Measurements from ENCODE around the gene COBL. TPM values are rescaled to one million over a fixed set of nuclear protein-coding genes. Genes with fewer than 3 reads are reported as not detected.

Gene COBL
- 0.59 TPM for polyA plus RNA-seq (2013, experiment 1 of 2)
- 1.4 TPM for polyA plus RNA-seq (2013, experiment 2 of 2)

- 5% methylated on average over 39 to 67 of the region's 94 CpGs for WGBS, 2 experiments (ENCODE audit: insufficient coverage in 2 of 2)
- H3K27ac ChIP-seq (ENCODE audit: low read depth, low read length, severe bottlenecking): no peak within 1 kb of the TSS
Observed at GRCh38 chr7:51316666-51317581, at the start of gene COBL. Gene COBL (minus strand): TSS chr7:51316809. CDS start chr7:51316633, 176 bp downstream.

GRCh38 chr7:51366172-51366728, 49.6 kb upstream of the COBL start:
- WGBS, 2 experiments (ENCODE audit: insufficient coverage in 2 of 2): 74 to 89% methylated on average over 7 of the region's 7 CpGs
- H3K4me3 ChIP-seq (ENCODE audit: extremely low read depth, insufficient read depth, low read length, poor library complexity, severe bottlenecking): no peak overlapping the region
- no peaks in the 10 kb centered on the region for H3K9me3 ChIP-seq (ENCODE audit: control insufficient read depth, low read length)
- no peaks in the 10 kb centered on the region for H3K4me1 ChIP-seq (ENCODE audit: control insufficient read depth, insufficient read depth, low read length, poor library complexity, severe bottlenecking)
- no peak overlapping the region for H3K27ac ChIP-seq (ENCODE audit: low read depth, low read length, severe bottlenecking)
- no peaks in the 10 kb centered on the region for H3K36me3 ChIP-seq (ENCODE audit: control insufficient read depth, insufficient read depth, low read length)

More at GRCh38 chr7:51316666-51317581, at the start of gene COBL:
- Histone ChIP-seq H3K4me1 (ENCODE audit: control insufficient read depth, insufficient read depth, low read length, poor library complexity, severe bottlenecking) (no peaks in the 10 kb centered on the region), H3K36me3 (ENCODE audit: control insufficient read depth, insufficient read depth, low read length) (no peaks in the 10 kb centered on the region), H3K4me3 (ENCODE audit: extremely low read depth, insufficient read depth, low read length, poor library complexity, severe bottlenecking) (peak within 1 kb of the TSS; percentile 42), H3K9me3 (ENCODE audit: control insufficient read depth, low read length) (no peaks in the 10 kb centered on the region)

- no peaks in the 10 kb centered on the region for H3K36me3 ChIP-seq (ENCODE audit: control insufficient read depth, insufficient read depth, low read length)
- no peaks in the 10 kb centered on the region for H3K9me3 ChIP-seq (ENCODE audit: control insufficient read depth, low read length)
- no peak overlapping the region for H3K27ac ChIP-seq (ENCODE audit: low read depth, low read length, severe bottlenecking)
- WGBS, 2 experiments (ENCODE audit: insufficient coverage in 2 of 2): 95 to 96% methylated on average over 5 to 6 of the region's 6 CpGs
- H3K4me1 ChIP-seq (ENCODE audit: control insufficient read depth, insufficient read depth, low read length, poor library complexity, severe bottlenecking): no peaks in the 10 kb centered on the region
- H3K4me3 ChIP-seq (ENCODE audit: extremely low read depth, insufficient read depth, low read length, poor library complexity, severe bottlenecking): no peak overlapping the region
Observed at GRCh38 chr7:51357821-51358220, 41.2 kb upstream of the COBL start.

GRCh38 chr7:51356849-51357516, 40.4 kb upstream of the COBL start:
- WGBS, 2 experiments (ENCODE audit: insufficient coverage in 2 of 2): 91 to 96% methylated on average over 10 to 11 of the region's 12 CpGs
- Histone ChIP-seq H3K4me1 (ENCODE audit: control insufficient read depth, insufficient read depth, low read length, poor library complexity, severe bottlenecking) (no peaks in the 10 kb centered on the region), H3K27ac (ENCODE audit: low read depth, low read length, severe bottlenecking) (no peak overlapping the region), H3K4me3 (ENCODE audit: extremely low read depth, insufficient read depth, low read length, poor library complexity, severe bottlenecking) (no peak overlapping the region), H3K9me3 (ENCODE audit: control insufficient read depth, low read length) (no peaks in the 10 kb centered on the region), H3K36me3 (ENCODE audit: control insufficient read depth, insufficient read depth, low read length) (no peaks in the 10 kb centered on the region)

GRCh38 chr7:51354897-51355296, 38.3 kb upstream of the COBL start:
- Histone ChIP-seq H3K9me3 (ENCODE audit: control insufficient read depth, low read length) (no peaks in the 10 kb centered on the region), H3K36me3 (ENCODE audit: control insufficient read depth, insufficient read depth, low read length) (no peaks in the 10 kb centered on the region), H3K27ac (ENCODE audit: low read depth, low read length, severe bottlenecking) (no peak overlapping the region), H3K4me1 (ENCODE audit: control insufficient read depth, insufficient read depth, low read length, poor library complexity, severe bottlenecking) (peaks cover 4% of the 10 kb centered on the region), H3K4me3 (ENCODE audit: extremely low read depth, insufficient read depth, low read length, poor library complexity, severe bottlenecking) (no peak overlapping the region)
- 100% methylated on average over 1 of the region's 5 CpGs for WGBS, 2 experiments (ENCODE audit: insufficient coverage in 2 of 2)

GRCh38 chr7:51354434-51354833, 37.8 kb upstream of the COBL start:
- 88% methylated on average over 1 of the region's 2 CpGs; no CpG with 5 or more reads in 1 of the 2 experiments for WGBS, 2 experiments (ENCODE audit: insufficient coverage in 2 of 2)

GRCh38 chr7:51352174-51353100, 35.8 kb upstream of the COBL start:
- Histone ChIP-seq H3K9me3 (ENCODE audit: control insufficient read depth, low read length) (no peaks in the 10 kb centered on the region), H3K27ac (ENCODE audit: low read depth, low read length, severe bottlenecking) (no peak overlapping the region), H3K4me1 (ENCODE audit: control insufficient read depth, insufficient read depth, low read length, poor library complexity, severe bottlenecking) (peaks cover 6% of the 10 kb centered on the region), H3K4me3 (ENCODE audit: extremely low read depth, insufficient read depth, low read length, poor library complexity, severe bottlenecking) (no peak overlapping the region), H3K36me3 (ENCODE audit: control insufficient read depth, insufficient read depth, low read length) (no peaks in the 10 kb centered on the region)
- WGBS, 2 experiments (ENCODE audit: insufficient coverage in 2 of 2): 94 to 95% methylated on average over 6 to 7 of the region's 10 CpGs

More at GRCh38 chr7:51354434-51354833, 37.8 kb upstream of the COBL start:
- Histone ChIP-seq H3K4me1 (ENCODE audit: control insufficient read depth, insufficient read depth, low read length, poor library complexity, severe bottlenecking) (peaks cover 6% of the 10 kb centered on the region), H3K9me3 (ENCODE audit: control insufficient read depth, low read length) (no peaks in the 10 kb centered on the region), H3K36me3 (ENCODE audit: control insufficient read depth, insufficient read depth, low read length) (no peaks in the 10 kb centered on the region), H3K4me3 (ENCODE audit: extremely low read depth, insufficient read depth, low read length, poor library complexity, severe bottlenecking) (no peak overlapping the region), H3K27ac (ENCODE audit: low read depth, low read length, severe bottlenecking) (no peak overlapping the region)

- H3K27ac ChIP-seq (ENCODE audit: low read depth, low read length, severe bottlenecking): no peak overlapping the region
- 91 to 93% methylated on average over 4 to 5 of the region's 5 CpGs for WGBS, 2 experiments (ENCODE audit: insufficient coverage in 2 of 2)
- peaks cover 6% of the 10 kb centered on the region for H3K4me1 ChIP-seq (ENCODE audit: control insufficient read depth, insufficient read depth, low read length, poor library complexity, severe bottlenecking)
- no peaks in the 10 kb centered on the region for H3K36me3 ChIP-seq (ENCODE audit: control insufficient read depth, insufficient read depth, low read length)
- no peaks in the 10 kb centered on the region for H3K9me3 ChIP-seq (ENCODE audit: control insufficient read depth, low read length)
- no peak overlapping the region for H3K4me3 ChIP-seq (ENCODE audit: extremely low read depth, insufficient read depth, low read length, poor library complexity, severe bottlenecking)
Observed at GRCh38 chr7:51351661-51352060, 35.1 kb upstream of the COBL start.

- WGBS, 2 experiments (ENCODE audit: insufficient coverage in 2 of 2): 86 to 100% methylated on average over 1 of the region's 1 CpG
- Histone ChIP-seq H3K27ac (ENCODE audit: low read depth, low read length, severe bottlenecking) (no peak overlapping the region), H3K4me1 (ENCODE audit: control insufficient read depth, insufficient read depth, low read length, poor library complexity, severe bottlenecking) (peaks cover 6% of the 10 kb centered on the region), H3K4me3 (ENCODE audit: extremely low read depth, insufficient read depth, low read length, poor library complexity, severe bottlenecking) (no peak overlapping the region), H3K36me3 (ENCODE audit: control insufficient read depth, insufficient read depth, low read length) (no peaks in the 10 kb centered on the region), H3K9me3 (ENCODE audit: control insufficient read depth, low read length) (no peaks in the 10 kb centered on the region)
Observed at GRCh38 chr7:51350546-51350896, 33.9 kb upstream of the COBL start.
